ENCODE results near the gene TEX264.

The TEX264 gene

GRCh38 chr3:51710631-51711351 lies 39.7 kb downstream of the TEX264 start:
- no peak overlapping the region for H3K4me3 ChIP-seq (ENCODE audit: low read length)
- no peak for DNase-seq (ENCODE audit: low read depth)
- TF ChIP-seq CTCF (conservative IDR thresholded peaks at IDR 0.05; ENCODE audit: low read length): no peak

GRCh38 chr3:51711352-51712037 lies 40.4 kb downstream of the TEX264 start:
- no peak for DNase-seq (ENCODE audit: low read depth)
- TF ChIP-seq CTCF (conservative IDR thresholded peaks at IDR 0.05; ENCODE audit: low read length): no peak
- no peak overlapping the region for H3K4me3 ChIP-seq (ENCODE audit: low read length)

- no peak for TF ChIP-seq CTCF (conservative IDR thresholded peaks at IDR 0.05; ENCODE audit: low read length)
- H3K4me3 ChIP-seq (ENCODE audit: low read length): no peak overlapping the region
- DNase-seq (ENCODE audit: low read depth): no peak
Measured at GRCh38 chr3:51712038-51712420, 41.0 kb downstream of the TEX264 start.

- TF ChIP-seq CTCF (conservative IDR thresholded peaks at IDR 0.05; ENCODE audit: low read length): no peak
- DNase-seq (ENCODE audit: low read depth): no peak
- H3K4me3 ChIP-seq (ENCODE audit: low read length): no peak overlapping the region
Measured at GRCh38 chr3:51712511-51712931, 41.5 kb downstream of the TEX264 start.

GRCh38 chr3:51712963-51713362 lies 41.9 kb downstream of the TEX264 start:
- DNase-seq (ENCODE audit: low read depth): no peak
- TF ChIP-seq CTCF (conservative IDR thresholded peaks at IDR 0.05; ENCODE audit: low read length): no peak
- no peak overlapping the region for H3K4me3 ChIP-seq (ENCODE audit: low read length)

- TF ChIP-seq CTCF (conservative IDR thresholded peaks at IDR 0.05; ENCODE audit: low read length): no peak
- no peak overlapping the region for H3K4me3 ChIP-seq (ENCODE audit: low read length)
- no peak for DNase-seq (ENCODE audit: low read depth)
Measured at GRCh38 chr3:51715231-51715976, 44.4 kb downstream of the TEX264 start.
